K562 (cell line): ENCODE data around the gene SLC4A1. TPM values are rescaled to one million over a fixed set of nuclear protein-coding genes. Genes with fewer than 3 reads are reported as not detected.

Experiments
- ATAC-seq: fragments of 200-7000 bp; cut with Tn5 transposase; 3 replicates; pipeline ENCODE4 v1.9.1; 2020; ENCODE audit warnings: moderate library complexity
- BruUV-seq: library from RNA; stranded (reverse); fragments of 400-500 nt; replicated peaks from 2 replicates; lab custom pipeline; 2021; lab: Mats Ljungman, UMichigan
- CTCF ChIA-PET: fragments of 300-600 bp; formaldehyde crosslinking; extraction: SDS; loops from one replicate; lab custom pipeline; 2021; ENCODE audit warnings: low intra/inter-chr PET ratio; lab: Yijun Ruan, JAX
- POLR2A ChIA-PET: fragments of 300-600, 350-650 bp; sonication (Branson Sonifier 250); formaldehyde crosslinking; extraction: SDS; loops from one replicate; lab custom pipeline; 2021; ENCODE audit warnings: antibody characterized with exemption, inconsistent platforms; lab: Yijun Ruan, JAX
- DNase-seq, 4 experiments: peaks; one replicate each; pipeline versions ENCODE4 v3.0.0 to v3.0.0-alpha.2; 2011 to 2018; ENCODE audit warnings: low spot score in 3 of 4, mixed read lengths in 3 of 4; ENCODE audit errors: extremely low read depth in 1 of 4
- FAIRE-seq: peaks from 2 replicates; lab custom pipeline; 2011; peaks lifted over from hg19 to GRCh38; lab: Jason Lieb, UNC
- H2AFZ ChIP-seq: 2 replicates; pipeline ENCODE4 v1.6.0; 2011; ENCODE audit warnings: low read depth, low read length, control low read depth, inconsistent platforms
- H3K27ac ChIP-seq: fragments of 200-600 bp; 3 replicates; pipeline ENCODE4 v1.8.0; 2011; ENCODE audit warnings: low read depth, mild to moderate bottlenecking, control low read depth, inconsistent platforms, low read length, moderate library complexity, mixed read lengths; ENCODE audit errors: extremely low read depth
- H3K27me3 ChIP-seq, 2 experiments: fragments of 300-600 bp in 1 of 2; 2 replicates in 1 of 2; 3 replicates in 1 of 2; pipeline versions ENCODE4 v1.6.0 to v1.8.0; 2011; ENCODE audit warnings: inconsistent platforms in 2 of 2, low read length in 2 of 2, mild to moderate bottlenecking in 1 of 2, mixed read lengths in 1 of 2, moderate library complexity in 1 of 2; ENCODE audit not compliant: control insufficient read depth in 2 of 2, insufficient read depth in 2 of 2
- H3K36me3 ChIP-seq: fragments of 300-600 bp; 3 replicates; pipeline ENCODE4 v1.8.0; 2011; ENCODE audit warnings: mild to moderate bottlenecking, low read length, inconsistent platforms; ENCODE audit not compliant: control insufficient read depth, insufficient read depth
- H3K4me1 ChIP-seq, 2 experiments: fragments of 200-600 bp in 1 of 2; replicated peaks in 1 of 2; 2 replicates in 1 of 2; 3 replicates in 1 of 2; pipeline versions ENCODE4 v1.5.1 to v1.8.0; 2011; ENCODE audit warnings: inconsistent platforms in 2 of 2, low read length in 2 of 2, mild to moderate bottlenecking in 1 of 2, mixed read lengths in 1 of 2, moderate library complexity in 1 of 2; ENCODE audit not compliant: control insufficient read depth in 2 of 2, insufficient read depth in 2 of 2
- H3K4me2 ChIP-seq: 2 replicates; pipeline ENCODE4 v1.6.1; 2011; ENCODE audit warnings: low read length, control low read depth, inconsistent platforms, mixed read lengths; ENCODE audit not compliant: insufficient read depth
- H3K4me3 ChIP-seq: fragments of 200-600 bp; sonication (generic), shearing (Covaris generic); 2 replicates; pipeline ENCODE4 v1.5.1; 2016; ENCODE audit warnings: control low read depth, inconsistent platforms
- H3K79me2 ChIP-seq: fragments of 200-600 bp; 3 replicates; pipeline ENCODE4 v1.8.0; 2011; ENCODE audit warnings: low read length, inconsistent platforms; ENCODE audit not compliant: control insufficient read depth, insufficient read depth
- H3K9ac ChIP-seq, 2 experiments: 2 replicates each; pipeline versions ENCODE4 v1.6.0 to v1.6.1; 2011; ENCODE audit warnings: low read depth in 2 of 2, low read length in 2 of 2, control low read depth in 1 of 2, inconsistent platforms in 1 of 2, mild to moderate bottlenecking in 1 of 2, mixed read lengths in 1 of 2; ENCODE audit not compliant: insufficient read depth in 1 of 2
- H3K9me1 ChIP-seq: one replicate; pipeline ENCODE4 v1.6.0; 2011; ENCODE audit warnings: inconsistent platforms, mild to moderate bottlenecking, low read length, moderate library complexity; ENCODE audit not compliant: control insufficient read depth, insufficient read depth
- H3K9me3 ChIP-seq: replicated peaks from 2 replicates; pipeline ENCODE4 v1.5.1; 2011; ENCODE audit warnings: low read depth, low read length, inconsistent platforms; ENCODE audit not compliant: control insufficient read depth, insufficient read depth
- H4K20me1 ChIP-seq: replicated peaks from 2 replicates; pipeline ENCODE4 v1.6.1; 2011; ENCODE audit warnings: low read length, inconsistent platforms, mixed read lengths; ENCODE audit not compliant: control insufficient read depth, insufficient read depth
- CBFB ChIP-seq: sonication (generic); formaldehyde crosslinking; IDR thresholded peaks from 2 replicates; pipeline ENCODE4 v1.4.0; 2020; ENCODE audit warnings: mild to moderate bottlenecking, missing genetic modification reagents
- POLR2A ChIP-seq: fragments of 450-650 bp; conservative IDR thresholded peaks from 2 replicates; pipeline ENCODE4 v1.6.1; 2016
- POLR2G ChIP-seq: fragments of 200-400 bp; formaldehyde crosslinking; IDR thresholded peaks from 2 replicates; pipeline ENCODE4 v1.6.1; 2017; ENCODE audit warnings: low read depth, mild to moderate bottlenecking, antibody characterized with exemption, low read length, moderate library complexity
- SUPT5H ChIP-seq: fragments of 450-650 bp; IDR thresholded peaks from 2 replicates; pipeline ENCODE4 v1.6.1; 2016
- ZNF41 ChIP-seq: fragments of 250-450 bp; sonication (Bioruptor Pico); conservative IDR thresholded peaks from 2 replicates; pipeline ENCODE4 v1.4.0; 2020; ENCODE audit warnings: mild to moderate bottlenecking
- WGBS: fragments of 100-300 bp; shearing (Covaris generic); methylation state at CpG from one replicate; pipeline ENCODE4 v1.1.6; 2016; ENCODE audit warnings: low coverage, mixed read lengths; ENCODE audit not compliant: insufficient coverage; ENCODE audit errors: missing lambda C conversion rate; 5-methylcytosine and 5-hydroxymethylcytosine counted together
- in situ Hi-C: fragments of 300-500 bp; cut with MboI; formaldehyde crosslinking; loops from 4 replicates; pipeline ENCODE4 v1.15.0; 2018; ENCODE audit warnings: inconsistent platforms, mixed read lengths
- intact Hi-C: fragments of 100-400 bp; cut with micrococcal nuclease; formaldehyde crosslinking; loops from 2 replicates; pipeline ENCODE4 v1.14.2; 2022
- polyA plus RNA-seq, 8 experiments: library from polyadenylated mRNA; depleted of rRNA in 4 of 8; stranded (reverse) in 5 of 8; unstranded in 3 of 8; fragments of >200 nt; fragmentation: Nextera tagmentation in 2 of 8; fragmentation: Illumina TruSeq in 1 of 8; extraction: Ambion mirVana in 2 of 8; extraction: Trizol in 1 of 8; gene quantifications; 2 replicates each; pipeline versions ENCODE4 v1.2.1 to v1.2.3, GENCODE V29; 2011 to 2014; ENCODE audit warnings: inconsistent platforms in 1 of 8, missing spikeins in 1 of 8
- total RNA-seq, 7 experiments: library from RNA; depleted of rRNA in 6 of 7; stranded (reverse); fragments of >200 nt in 6 of 7; fragmentation: Illumina TruSeq in 2 of 7; extraction: Trizol in 2 of 7; gene quantifications; 2 replicates each; pipeline versions ENCODE4 v1.2.1 to v1.2.3, GENCODE V29; 2011 to 2021; ENCODE audit warnings: low replicate concordance in 1 of 7

The SLC4A1 gene
- total and polyA plus RNA-seq, 9 of the 15 experiments (the other 6 are each of a cell fraction or from before 2014, with no cell fraction given), result 0.14 to 1.00 (median 0.53) TPM

- no peak overlapping the region for H2AFZ ChIP-seq
- ChIA-PET POLR2A (interaction anchor here (0.6 to 3.6 kb wide), 10 partner anchors 9 to 300 kb away, joined by 3 to 16 read pairs (median 4); partner anchors contain the start of genes ATXN7L3, RUNDC3A, SLC25A39 and UBTF), CTCF (interaction anchor here (0.8 to 3.9 kb wide), 6 partner anchors 116 to 312 kb away, joined by 4 to 42 read pairs (median 18); partner anchors contain the start of gene GRN)
- H3K9ac ChIP-seq, result peak overlapping the region in 1 of 2 experiments; percentile 80; a peak in 2 of 4 replicates
- no peak overlapping the region for H3K4me3 ChIP-seq
- DNase-seq (no peak), FAIRE-seq (no peak), ATAC-seq (no peak)
- H4K20me1 ChIP-seq, result peaks cover 12% of the 10 kb centered on the region
- WGBS, result 90% methylated on average over 24 of the region's 30 CpGs
- intact Hi-C loops, result loop anchor here (2.0 kb wide), 1 partner anchor 311 kb away; no protein-coding TSS in a partner anchor
- no peak overlapping the region for H3K4me2 ChIP-seq
- no TSS peak for BruUV-seq
- TF ChIP-seq POLR2A (0 out of 2 replicates have a peak, but pooled peaks have one; percentile 36), ZNF41 (CRISPR knock-in tag) (no peak), CBFB (CRISPR knock-in tag) (0 out of 2 replicates have a peak, but pooled peaks have one; percentile 35), POLR2G (peak; percentile 69), SUPT5H (0 out of 2 replicates have a peak, but pooled peaks have one; percentile 14)
- H3K79me2 ChIP-seq, result peaks cover 16% of the 10 kb centered on the region
- in situ Hi-C loops, result loop anchor here (5.0 kb wide), 1 partner anchor 116 kb away; no protein-coding TSS in a partner anchor
- no peaks in the 10 kb centered on the region for H3K27me3 ChIP-seq
- H3K36me3 ChIP-seq, result peaks cover 92% of the 10 kb centered on the region
- no peak overlapping the region for H3K27ac ChIP-seq
- H3K4me1 ChIP-seq, result peaks cover 14 to 51% of the 10 kb centered on the region in 2 experiments
- H3K9me3 ChIP-seq, result no peaks in the 10 kb centered on the region
- H3K9me1 ChIP-seq, result peaks cover 4% of the 10 kb centered on the region
Measured at GRCh38 chr17:44211281-44212265, 56.4 kb downstream of the SLC4A1 start.
